PC-9 (cell line): ENCODE results near the gene TMC2. TPM values are rescaled to one million over a fixed set of nuclear protein-coding genes. Genes with fewer than 3 reads are reported as not detected.

Source experiments
- BruUV-seq: library from RNA; stranded (reverse); fragments of 400-500 nt; replicated peaks from 2 replicates; lab custom pipeline; 2021; lab: Mats Ljungman, UMichigan
- CTCF ChIA-PET: fragments of 300-600 bp; sonication (Branson Sonifier 250); formaldehyde crosslinking; loops from one replicate; lab custom pipeline; 2022; ENCODE audit warnings: antibody characterized with exemption; lab: Charles Lee
- POLR2A ChIA-PET: fragments of 300-600 bp; sonication (Branson Sonifier 250); formaldehyde crosslinking; loops from one replicate; lab custom pipeline; 2022; ENCODE audit warnings: antibody characterized with exemption; ENCODE audit not compliant: unreplicated experiment; lab: Charles Lee
- DNase-seq, 2 experiments: peaks; one replicate each; pipeline versions ENCODE4 v3.0.0 to v3.0.0-alpha.2; 2015 to 2022; ENCODE audit warnings: mixed read lengths in 1 of 2
- H2AFZ ChIP-seq: fragments of 200-600 bp; sonication (generic); 2 replicates; pipeline ENCODE4 v1.8.1; 2017; ENCODE audit warnings: antibody characterized with exemption
- H3F3A ChIP-seq: fragments of 200-600 bp; sonication (generic); 2 replicates; pipeline ENCODE4 v1.8.1; 2017; ENCODE audit warnings: antibody characterized with exemption, mild to moderate bottlenecking, low read depth; ENCODE audit not compliant: insufficient read depth
- H3K27ac ChIP-seq: fragments of 200-600 bp; sonication (generic); 2 replicates; pipeline ENCODE4 v1.6.1; 2016; ENCODE audit warnings: mixed run types
- H3K27me3 ChIP-seq: fragments of 200-600 bp; sonication (generic); 2 replicates; pipeline ENCODE4 v1.6.1; 2016; ENCODE audit warnings: low read depth, mixed run types; ENCODE audit not compliant: insufficient read depth
- H3K36me3 ChIP-seq: fragments of 200-600 bp; sonication (generic); 2 replicates; pipeline ENCODE4 v1.6.1; 2016; ENCODE audit warnings: low read depth, mixed run types
- H3K4me1 ChIP-seq: fragments of 200-600 bp; sonication (generic); replicated peaks from 2 replicates; pipeline ENCODE4 v1.6.1; 2016; ENCODE audit warnings: mixed run types; ENCODE audit not compliant: insufficient read depth
- H3K4me2 ChIP-seq: fragments of 200-600 bp; sonication (generic); 2 replicates; pipeline ENCODE4 v1.6.1; 2017; ENCODE audit warnings: mixed run types
- H3K4me3 ChIP-seq: fragments of 200-600 bp; sonication (generic); 2 replicates; pipeline ENCODE4 v1.6.1; 2016; ENCODE audit warnings: mixed run types
- H3K79me2 ChIP-seq: fragments of 200-600 bp; sonication (generic); 2 replicates; pipeline ENCODE4 v1.6.1; 2017; ENCODE audit warnings: low read depth, mixed run types
- H3K9me2 ChIP-seq: fragments of 200-600 bp; sonication (generic); 2 replicates; pipeline ENCODE4 v1.8.1; 2017; ENCODE audit warnings: mild to moderate bottlenecking; ENCODE audit not compliant: insufficient read depth
- H3K9me3 ChIP-seq: fragments of 200-600 bp; sonication (generic); 2 replicates; pipeline ENCODE4 v1.8.1; 2016; ENCODE audit warnings: low read depth; ENCODE audit not compliant: insufficient read depth
- H4K20me1 ChIP-seq: fragments of 200-600 bp; sonication (generic); 2 replicates; pipeline ENCODE4 v1.8.1; 2017; ENCODE audit not compliant: insufficient read depth
- CTCF ChIP-seq: fragments of 200-600 bp; sonication (generic); conservative IDR thresholded peaks from 2 replicates; pipeline ENCODE4 v1.6.1; 2017; ENCODE audit warnings: mixed run types, antibody characterized with exemption, mild to moderate bottlenecking, moderate library complexity
- EZH2 ChIP-seq: fragments of 200-600 bp; sonication (generic); IDR thresholded peaks from 2 replicates; pipeline ENCODE4 v1.8.0; 2017; ENCODE audit warnings: antibody characterized with exemption, low read depth
- intact Hi-C: fragments of 100-400 bp; cut with micrococcal nuclease; formaldehyde crosslinking; loops from one replicate; pipeline ENCODE4 v1.10.0; 2022; ENCODE audit not compliant: unreplicated experiment
- total RNA-seq: library from RNA; stranded (reverse); gene quantifications from 2 replicates; pipeline ENCODE4 v1.2.3, GENCODE V29; 2021

Gene TMC2
- total RNA-seq, 1 experiment from 2014 or later, result not detected

- no TSS peak for BruUV-seq
- CTCF ChIA-PET, result no interaction called here
Observed at GRCh38 chr20:2625062-2625461, 88.7 kb downstream of the TMC2 start.

GRCh38 chr20:2626853-2627541 lies 90.6 kb downstream of the TMC2 start:
- Histone ChIP-seq H3K4me1 (peaks cover 7% of the 10 kb centered on the region), H3K27ac (peak overlapping the region; percentile 44), H3K4me2 (peak overlapping the region; percentile 43), H3K4me3 (no peak overlapping the region), H3F3A (peaks cover 18% of the 10 kb centered on the region; the same call in 1 of the 2 replicates), H2AFZ (no peak overlapping the region), H4K20me1 (no peaks in the 10 kb centered on the region), H3K27me3 (0 out of 2 replicates have a peak, but pooled peaks cover 2% of the 10 kb centered on the region), H3K9me2 (no peaks in the 10 kb centered on the region), H3K79me2 (no peaks in the 10 kb centered on the region), H3K9me3 (peaks cover 26% of the 10 kb centered on the region), H3K36me3 (no peaks in the 10 kb centered on the region)
- CTCF ChIA-PET, result interaction anchor here (0.5 kb wide), 1 partner anchor 690 kb away, joined by 5 read pairs; no protein-coding TSS in a partner anchor
- intact Hi-C loops, result no loop called here
- TF ChIP-seq CTCF (no peak), EZH2 (no peak)
- BruUV-seq, result no TSS peak
- DNase-seq, result peak; percentile 76 to 85
- POLR2A ChIA-PET, result interaction anchor here (0.6 kb wide), 1 partner anchor 947 kb away, joined by 3 read pairs; no protein-coding TSS in a partner anchor

More at GRCh38 chr20:2625062-2625461, 88.7 kb downstream of the TMC2 start:
- TF ChIP-seq EZH2, result no peak
- no peak for TF ChIP-seq CTCF
- peaks cover 18% of the 10 kb centered on the region; the same call in 1 of the 2 replicates for H3F3A ChIP-seq
- H3K4me1 ChIP-seq, result peaks cover 7% of the 10 kb centered on the region
- H3K79me2 ChIP-seq, result no peaks in the 10 kb centered on the region
- peaks cover 2% of the 10 kb centered on the region; the same call in 1 of the 2 replicates for H3K27me3 ChIP-seq
- intact Hi-C loops, result no loop called here
- no peak overlapping the region for H2AFZ ChIP-seq
- H4K20me1 ChIP-seq, result no peaks in the 10 kb centered on the region
- no peak overlapping the region for H3K4me3 ChIP-seq
- no peak for DNase-seq
- H3K9me3 ChIP-seq, result peaks cover 26% of the 10 kb centered on the region
- H3K9me2 ChIP-seq, result no peaks in the 10 kb centered on the region
- POLR2A ChIA-PET, result no interaction called here
- no peak overlapping the region for H3K4me2 ChIP-seq
- H3K36me3 ChIP-seq, result no peaks in the 10 kb centered on the region
- H3K27ac ChIP-seq, result no peak overlapping the region

- peaks cover 7% of the 10 kb centered on the region for H3K4me1 ChIP-seq
- H3K4me3 ChIP-seq, result no peak overlapping the region
- DNase-seq, result no peak
- intact Hi-C loops, result no loop called here
- peaks cover 17% of the 10 kb centered on the region; the same call in 1 of the 2 replicates for H3F3A ChIP-seq
- peaks cover 33% of the 10 kb centered on the region for H3K27me3 ChIP-seq
- no peak overlapping the region for H2AFZ ChIP-seq
- no peaks in the 10 kb centered on the region for H3K79me2 ChIP-seq
- H3K9me2 ChIP-seq, result no peaks in the 10 kb centered on the region
- no peak for TF ChIP-seq EZH2
- peak; percentile 36; the same call in 1 of the 2 replicates for TF ChIP-seq CTCF
- peaks cover 10% of the 10 kb centered on the region for H3K9me3 ChIP-seq
- H4K20me1 ChIP-seq, result no peaks in the 10 kb centered on the region
- ChIA-PET POLR2A (no interaction called here), CTCF (no interaction called here)
- no peaks in the 10 kb centered on the region for H3K36me3 ChIP-seq
- BruUV-seq, result no TSS peak
- no peak overlapping the region for H3K4me2 ChIP-seq
- H3K27ac ChIP-seq, result no peak overlapping the region
Observed at GRCh38 chr20:2631228-2631627, 94.9 kb downstream of the TMC2 start.
